ENCODE measurements around the gene CDH13.

GRCh38 chr16:83441517-83441916, 814.7 kb downstream of the CDH13 start:
- TF ChIP-seq, protein P1, sequence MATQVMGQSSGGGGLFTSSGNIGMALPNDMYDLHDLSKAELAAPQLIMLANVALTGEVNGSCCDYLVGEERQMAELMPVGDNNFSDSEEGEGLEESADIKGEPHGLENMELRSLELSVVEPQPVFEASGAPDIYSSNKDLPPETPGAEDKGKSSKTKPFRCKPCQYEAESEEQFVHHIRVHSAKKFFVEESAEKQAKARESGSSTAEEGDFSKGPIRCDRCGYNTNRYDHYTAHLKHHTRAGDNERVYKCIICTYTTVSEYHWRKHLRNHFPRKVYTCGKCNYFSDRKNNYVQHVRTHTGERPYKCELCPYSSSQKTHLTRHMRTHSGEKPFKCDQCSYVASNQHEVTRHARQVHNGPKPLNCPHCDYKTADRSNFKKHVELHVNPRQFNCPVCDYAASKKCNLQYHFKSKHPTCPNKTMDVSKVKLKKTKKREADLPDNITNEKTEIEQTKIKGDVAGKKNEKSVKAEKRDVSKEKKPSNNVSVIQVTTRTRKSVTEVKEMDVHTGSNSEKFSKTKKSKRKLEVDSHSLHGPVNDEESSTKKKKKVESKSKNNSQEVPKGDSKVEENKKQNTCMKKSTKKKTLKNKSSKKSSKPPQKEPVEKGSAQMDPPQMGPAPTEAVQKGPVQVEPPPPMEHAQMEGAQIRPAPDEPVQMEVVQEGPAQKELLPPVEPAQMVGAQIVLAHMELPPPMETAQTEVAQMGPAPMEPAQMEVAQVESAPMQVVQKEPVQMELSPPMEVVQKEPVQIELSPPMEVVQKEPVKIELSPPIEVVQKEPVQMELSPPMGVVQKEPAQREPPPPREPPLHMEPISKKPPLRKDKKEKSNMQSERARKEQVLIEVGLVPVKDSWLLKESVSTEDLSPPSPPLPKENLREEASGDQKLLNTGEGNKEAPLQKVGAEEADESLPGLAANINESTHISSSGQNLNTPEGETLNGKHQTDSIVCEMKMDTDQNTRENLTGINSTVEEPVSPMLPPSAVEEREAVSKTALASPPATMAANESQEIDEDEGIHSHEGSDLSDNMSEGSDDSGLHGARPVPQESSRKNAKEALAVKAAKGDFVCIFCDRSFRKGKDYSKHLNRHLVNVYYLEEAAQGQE (IDR thresholded peaks at IDR 0.05; ENCODE audit: insufficient read depth in 1 of 2, low read depth in 2 of 2, low read length in 2 of 2): no peak
- no peak for TF ChIP-seq TAF1 (IDR thresholded peaks at IDR 0.05; ENCODE audit: borderline replicate concordance, insufficient read depth, low read length)
